T1000 (cell line): Measurements from ENCODE around the gene PIGN.
A peak's percentile ranks its signal among the peaks of the same experiment; 100 is the strongest.

Source experiments
- DNase-seq: peaks from one replicate; lab custom pipeline; 2025; ENCODE audit warnings: mixed read lengths; lab: John Stamatoyannopoulos, UW

PIGN gene

GRCh38 chr18:62186774-62187542 lies at the start of gene PIGN, which contains the start of gene RELCH:
Gene PIGN, minus strand, starts transcription at chr18:62187056. Its CDS starts 25,703 bp downstream, at chr18:62161353.
Gene RELCH, plus strand, starts transcription at chr18:62187255. Its CDS starts 251 bp downstream, at chr18:62187506.
- DNase-seq: peak; percentile 91

- no peak for DNase-seq
These were observed 49.4 kb upstream of the PIGN start for GRCh38 chr18:62236252-62236651.

GRCh38 chr18:62226047-62226446 lies 39.2 kb upstream of the PIGN start:
- no peak for DNase-seq

- DNase-seq: no peak
These were observed 37.4 kb upstream of the PIGN start for GRCh38 chr18:62224229-62224628.

- no peak for DNase-seq
These were observed 27.9 kb upstream of the PIGN start for GRCh38 chr18:62214790-62215189.

- DNase-seq: no peak
These were observed 24.5 kb upstream of the PIGN start for GRCh38 chr18:62211325-62211828.

GRCh38 chr18:62210138-62210537 lies 23.3 kb upstream of the PIGN start:
- no peak for DNase-seq

- no peak for DNase-seq
These were observed 22.2 kb upstream of the PIGN start for GRCh38 chr18:62209046-62209445.

GRCh38 chr18:62206593-62206992 lies 19.7 kb upstream of the PIGN start:
- DNase-seq: no peak

GRCh38 chr18:62205824-62206223 lies 19.0 kb upstream of the PIGN start:
- no peak for DNase-seq

GRCh38 chr18:62201870-62202269 lies 15.0 kb upstream of the PIGN start:
- no peak for DNase-seq

GRCh38 chr18:62200121-62200914 lies 13.5 kb upstream of the PIGN start:
- DNase-seq: no peak

GRCh38 chr18:62199629-62200028 lies 12.8 kb upstream of the PIGN start:
- no peak for DNase-seq

GRCh38 chr18:62198259-62198658 lies 11.4 kb upstream of the PIGN start:
- DNase-seq: no peak

GRCh38 chr18:62196980-62197379 lies 10.1 kb upstream of the PIGN start:
- DNase-seq: no peak

GRCh38 chr18:62196079-62196478 lies 9.2 kb upstream of the PIGN start:
- no peak for DNase-seq

- no peak for DNase-seq
These were observed 2.4 kb upstream of the PIGN start for GRCh38 chr18:62189208-62189607.

- no peak for DNase-seq
These were observed 971 bp upstream of the PIGN start for GRCh38 chr18:62187543-62188510.

GRCh38 chr18:62186499-62186773 lies 420 bp downstream of the PIGN start:
- no peak for DNase-seq

- peak; percentile 5 for DNase-seq
These were observed 3.2 kb downstream of the PIGN start for GRCh38 chr18:62183578-62184195.

GRCh38 chr18:62182220-62182619 lies 4.6 kb downstream of the PIGN start:
- no peak for DNase-seq

- DNase-seq: no peak
These were observed 7.6 kb downstream of the PIGN start for GRCh38 chr18:62179213-62179612.
